LNCaP clone FGC (cell line): ENCODE measurements around the gene CEP44.

ENCODE experiments used
- DNase-seq: peaks from one replicate; pipeline ENCODE4 v3.0.0-alpha.2; 2011; ENCODE audit warnings: low read depth
- H3K4me3 ChIP-seq: 2 replicates; pipeline ENCODE4 v1.5.1; 2011; ENCODE audit warnings: mild to moderate bottlenecking, low read depth, low read length, control low read depth
- CTCF ChIP-seq: IDR thresholded peaks from 2 replicates; pipeline ENCODE4 v1.5.1; 2012; ENCODE audit warnings: mild to moderate bottlenecking; ENCODE audit not compliant: control insufficient read depth, insufficient read depth; ENCODE audit errors: extremely low read depth

The CEP44 gene

GRCh38 chr4:174262624-174263444 is 20.9 kb upstream of the CEP44 start:
- H3K4me3 ChIP-seq = no peak overlapping the region
- DNase-seq = no peak
- no peak for TF ChIP-seq CTCF

- DNase-seq = no peak
- no peak overlapping the region for H3K4me3 ChIP-seq
- TF ChIP-seq CTCF = no peak
Observed at GRCh38 chr4:174263445-174263736, 20.3 kb upstream of the CEP44 start.

GRCh38 chr4:174265916-174266315 is 17.8 kb upstream of the CEP44 start:
- TF ChIP-seq CTCF = no peak
- DNase-seq = no peak
- no peak overlapping the region for H3K4me3 ChIP-seq

DNA sequence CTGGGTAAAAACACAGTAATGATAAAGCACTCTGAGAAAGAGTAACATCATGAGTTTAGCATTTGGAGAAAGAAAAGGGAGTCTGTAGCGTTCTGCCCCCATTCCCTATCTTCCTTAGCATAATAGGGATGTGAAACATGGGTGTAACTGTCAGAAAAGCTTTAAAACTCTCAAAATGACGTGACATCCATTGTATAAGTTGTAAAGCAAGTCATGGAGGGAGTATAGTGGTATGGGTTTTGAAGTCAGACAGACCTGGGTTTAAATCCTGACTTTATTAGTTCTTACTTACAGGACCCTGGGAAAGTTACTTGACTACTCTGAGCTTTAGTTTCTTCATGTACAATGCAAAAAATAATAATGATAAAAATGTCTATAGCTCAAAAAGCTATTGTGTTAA is 17.3 kb upstream of the CEP44 start:
- no peak overlapping the region for H3K4me3 ChIP-seq
- DNase-seq = no peak
- no peak for TF ChIP-seq CTCF

- TF ChIP-seq CTCF = no peak
- H3K4me3 ChIP-seq = no peak overlapping the region
- DNase-seq = no peak
Observed at GRCh38 chr4:174273930-174274329, 9.8 kb upstream of the CEP44 start.

DNA sequence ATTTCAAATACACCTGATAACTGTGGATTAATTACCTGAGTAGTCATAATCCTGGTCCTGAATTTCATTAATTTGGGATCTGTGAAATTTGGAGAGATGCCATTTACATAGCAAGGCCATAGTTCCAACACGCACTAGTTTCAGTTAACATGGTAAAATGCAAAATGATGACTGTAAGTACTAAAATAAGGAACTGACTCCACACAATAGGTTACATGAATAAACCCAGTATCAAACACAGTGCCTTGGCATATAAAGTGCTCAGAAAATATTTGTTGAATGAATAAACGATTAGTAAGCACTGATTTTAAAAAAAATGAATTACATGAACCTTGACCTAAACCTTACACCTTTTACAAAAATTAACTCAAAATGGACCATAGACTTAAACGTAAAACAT is 9.3 kb upstream of the CEP44 start:
- no peak for DNase-seq
- no peak for TF ChIP-seq CTCF
- no peak overlapping the region for H3K4me3 ChIP-seq

GRCh38 chr4:174275101-174275500 is 8.6 kb upstream of the CEP44 start:
- TF ChIP-seq CTCF = no peak
- DNase-seq = no peak
- H3K4me3 ChIP-seq = no peak overlapping the region
